Neuronal stem cell (in vitro differentiated cells): ENCODE measurements around the gene AP3D1.

ENCODE experiments used
- DNase-seq: peaks from one replicate; pipeline ENCODE4 v3.0.0-alpha.2; 2013; ENCODE audit warnings: low spot score
- H2AFZ ChIP-seq: one replicate; pipeline ENCODE4 v1.6.1; 2013; ENCODE audit warnings: mild to moderate bottlenecking, low read length, inconsistent platforms
- H2AK5ac ChIP-seq: 2 replicates; pipeline ENCODE4 v1.6.1; 2013; ENCODE audit warnings: low read depth, mild to moderate bottlenecking, inconsistent platforms, low read length, moderate library complexity, mixed read lengths
- H2BK120ac ChIP-seq: 2 replicates; pipeline ENCODE4 v1.6.1; 2013; ENCODE audit warnings: low read depth, mild to moderate bottlenecking, inconsistent platforms, low read length, moderate library complexity, mixed read lengths
- H2BK12ac ChIP-seq: one replicate; pipeline ENCODE4 v1.6.1; 2013; ENCODE audit warnings: low read length, inconsistent platforms
- H2BK15ac ChIP-seq: 2 replicates; pipeline ENCODE4 v1.6.1; 2013; ENCODE audit warnings: mild to moderate bottlenecking, low read length, inconsistent platforms, mixed read lengths
- H2BK5ac ChIP-seq: one replicate; pipeline ENCODE4 v1.6.1; 2013; ENCODE audit warnings: inconsistent platforms, mild to moderate bottlenecking, low read length, moderate library complexity
- H3K14ac ChIP-seq: one replicate; pipeline ENCODE4 v1.6.1; 2013; ENCODE audit warnings: low read length, inconsistent platforms
- H3K18ac ChIP-seq: 2 replicates; pipeline ENCODE4 v1.6.1; 2013; ENCODE audit warnings: low read length, inconsistent platforms
- H3K23ac ChIP-seq: 2 replicates; pipeline ENCODE4 v1.6.1; 2013; ENCODE audit warnings: low read depth, mild to moderate bottlenecking, mixed read lengths, low read length, inconsistent platforms; ENCODE audit not compliant: poor library complexity
- H3K27ac ChIP-seq: replicated peaks from 3 replicates; pipeline ENCODE4 v1.5.1; 2013; ENCODE audit warnings: low read length, inconsistent platforms
- H3K27me3 ChIP-seq, 3 experiments: 2 replicates each; pipeline ENCODE4 v1.6.1; 2013; ENCODE audit warnings: low read length in 3 of 3, mild to moderate bottlenecking in 2 of 3, inconsistent platforms in 1 of 3, low read depth in 1 of 3, mixed read lengths in 1 of 3, moderate library complexity in 1 of 3; ENCODE audit not compliant: control insufficient read depth in 3 of 3, insufficient read depth in 3 of 3
- H3K36me3 ChIP-seq, 2 donors: replicated peaks in 1 of 2; 2 replicates each; pipeline ENCODE4 v1.6.1; 2013; ENCODE audit warnings: low read length in 2 of 2; ENCODE audit not compliant: control insufficient read depth in 2 of 2, insufficient read depth in 2 of 2
- H3K4ac ChIP-seq: 2 replicates; pipeline ENCODE4 v1.6.1; 2013; ENCODE audit warnings: inconsistent platforms, mild to moderate bottlenecking, low read length, moderate library complexity
- H3K4me1 ChIP-seq, 2 donors: 1 replicate in 1 of 2; 2 replicates in 1 of 2; pipeline ENCODE4 v1.6.1; 2013; ENCODE audit warnings: low read length in 2 of 2, low read depth in 1 of 2; ENCODE audit not compliant: control insufficient read depth in 2 of 2, insufficient read depth in 1 of 2
- H3K4me2 ChIP-seq: one replicate; pipeline ENCODE4 v1.6.1; 2013; ENCODE audit warnings: mild to moderate bottlenecking, low read length, inconsistent platforms; ENCODE audit not compliant: insufficient read depth, poor library complexity, severe bottlenecking
- H3K4me3 ChIP-seq, 2 donors: 2 replicates each; pipeline ENCODE4 v1.5.1; 2013; ENCODE audit warnings: low read length in 2 of 2, mild to moderate bottlenecking in 2 of 2, inconsistent platforms in 1 of 2, moderate library complexity in 1 of 2
- H3K79me1 ChIP-seq: one replicate; pipeline ENCODE4 v1.6.1; 2013; ENCODE audit warnings: low read depth, mild to moderate bottlenecking, inconsistent platforms, low read length, moderate library complexity
- H3K9ac ChIP-seq: one replicate; pipeline ENCODE4 v1.6.1; 2013; ENCODE audit warnings: mild to moderate bottlenecking, low read depth, low read length, inconsistent platforms; ENCODE audit not compliant: poor library complexity
- H3K9me3 ChIP-seq, 2 donors: replicated peaks in 1 of 2; 2 replicates each; pipeline versions ENCODE3 to v1.6.1; 2013; ENCODE audit warnings: low read length in 2 of 2, mild to moderate bottlenecking in 2 of 2, inconsistent platforms in 1 of 2, low read depth in 1 of 2, mixed read lengths in 1 of 2, moderate library complexity in 1 of 2; ENCODE audit not compliant: control insufficient read depth in 2 of 2, insufficient read depth in 1 of 2
- H4K8ac ChIP-seq: one replicate; pipeline ENCODE4 v1.6.1; 2013; ENCODE audit warnings: low read depth, mild to moderate bottlenecking, inconsistent platforms, low read length, moderate library complexity
- H4K91ac ChIP-seq: one replicate; pipeline ENCODE4 v1.6.1; 2013; ENCODE audit warnings: low read length, low read depth, mild to moderate bottlenecking, inconsistent platforms; ENCODE audit not compliant: poor library complexity
- WGBS, 2 donors: extraction: QIAGEN DNeasy Blood & Tissue Kit; methylation state at CpG; one replicate each; pipeline ENCODE4 v1.1.7; 2013; ENCODE audit warnings: missing lambda C conversion rate in 2 of 2, mixed read lengths in 1 of 2; ENCODE audit not compliant: insufficient read length in 2 of 2, insufficient replicate concordance in 1 of 2; ENCODE audit errors: extremely low coverage in 2 of 2; 5-methylcytosine and 5-hydroxymethylcytosine counted together

Gene AP3D1

GRCh38 chr19:2110822-2111221, 40.5 kb downstream of the AP3D1 start:
- Histone ChIP-seq H2BK12ac (peak overlapping the region; percentile 22), H2AFZ (no peak overlapping the region), H3K9me3 (peaks cover 0 to 5% of the 10 kb centered on the region in 2 donors), H3K4me3 (no peak overlapping the region), H3K23ac (peak overlapping the region; percentile 85), H3K36me3 (peaks cover 82 to 97% of the 10 kb centered on the region in 2 donors), H3K4me1 (no peaks in the 10 kb centered on the region), H2BK5ac (no peak overlapping the region), H3K4me2 (no peak overlapping the region), H2BK15ac (no peak overlapping the region), H4K91ac (no peak overlapping the region), H3K9ac (no peak overlapping the region), H4K8ac (no peak overlapping the region), H3K4ac (no peak overlapping the region), H2AK5ac (no peak overlapping the region), H3K79me1 (peaks cover 14% of the 10 kb centered on the region), H3K27me3 (no peaks in the 10 kb centered on the region), H3K14ac (peak overlapping the region; percentile 89), H3K18ac (no peak overlapping the region), H3K27ac (no peak overlapping the region), H2BK120ac (no peak overlapping the region)
- no CpG with 5 or more reads among the region's 13 CpGs for WGBS, 2 donors
- DNase-seq: no peak

- H3K4me1 ChIP-seq: no peaks in the 10 kb centered on the region
- no peak overlapping the region for H3K14ac ChIP-seq
- H2BK12ac ChIP-seq: no peak overlapping the region
- no peak overlapping the region for H3K23ac ChIP-seq
- no peak for DNase-seq
- H3K79me1 ChIP-seq: peaks cover 7% of the 10 kb centered on the region
- no CpG with 5 or more reads among the region's 31 CpGs for WGBS, 2 donors
- H3K4me3 ChIP-seq: no peak overlapping the region
- no peak overlapping the region for H3K9ac ChIP-seq
- H3K9me3 ChIP-seq: peaks cover 0 to 5% of the 10 kb centered on the region in 2 donors
- H3K27ac ChIP-seq: no peak overlapping the region
- no peak overlapping the region for H2BK120ac ChIP-seq
- no peak overlapping the region for H4K91ac ChIP-seq
- H2AFZ ChIP-seq: no peak overlapping the region
- no peak overlapping the region for H3K4me2 ChIP-seq
- H2BK15ac ChIP-seq: no peak overlapping the region
- H3K4ac ChIP-seq: no peak overlapping the region
- no peak overlapping the region for H2AK5ac ChIP-seq
- H3K27me3 ChIP-seq: no peaks in the 10 kb centered on the region
- peaks cover 77 to 97% of the 10 kb centered on the region in 2 donors for H3K36me3 ChIP-seq
- H2BK5ac ChIP-seq: peak overlapping the region; percentile 44
- H3K18ac ChIP-seq: no peak overlapping the region
- no peak overlapping the region for H4K8ac ChIP-seq
Observed at GRCh38 chr19:2109046-2109864, 42.1 kb downstream of the AP3D1 start.

DNA sequence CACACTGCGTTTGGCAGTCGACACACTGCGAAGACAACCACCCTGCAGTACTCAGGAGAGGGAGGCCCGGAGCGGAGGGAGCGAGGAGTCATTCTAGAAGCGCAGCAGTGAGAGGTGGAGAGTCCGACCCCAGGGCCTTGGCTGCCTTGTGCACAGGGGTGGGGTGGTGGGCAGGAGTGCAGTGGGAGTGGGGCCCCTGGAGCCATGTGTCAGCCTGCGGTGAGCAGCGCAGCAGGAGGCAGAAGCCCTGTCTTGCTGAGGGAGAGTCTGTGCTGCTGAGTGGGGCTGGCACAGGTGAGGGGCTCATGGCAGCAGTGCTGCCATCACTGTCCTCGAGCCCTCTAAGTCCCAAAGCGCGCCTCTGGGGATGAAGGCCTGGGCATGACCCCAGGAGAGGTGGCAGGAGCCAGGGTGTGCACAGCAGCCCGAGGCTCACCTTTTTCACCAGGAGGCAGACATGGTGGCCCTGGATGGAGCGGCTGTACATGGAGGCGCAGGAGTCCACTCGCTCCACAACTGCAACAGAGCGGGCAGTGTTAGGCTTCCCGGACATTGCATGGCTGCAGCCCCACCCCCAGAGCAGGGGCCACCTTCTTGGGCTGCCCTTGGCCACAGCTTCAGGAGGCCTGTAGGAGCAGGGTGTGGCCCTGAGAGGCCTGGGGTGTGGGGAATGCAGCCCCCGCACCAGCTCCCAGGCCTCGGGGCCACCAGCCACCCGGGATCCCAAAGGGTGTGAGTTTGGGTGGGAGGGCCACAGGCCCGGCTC, 42.9 kb downstream of the AP3D1 start:
- Histone ChIP-seq H2BK12ac (no peak overlapping the region), H2BK120ac (no peak overlapping the region), H4K91ac (no peak overlapping the region), H3K4me2 (no peak overlapping the region), H3K27ac (no peak overlapping the region), H4K8ac (no peak overlapping the region), H3K4me1 (no peaks in the 10 kb centered on the region), H3K18ac (no peak overlapping the region), H3K4ac (no peak overlapping the region), H3K14ac (peak overlapping the region; percentile 31), H3K4me3 (no peak overlapping the region), H3K36me3 (peaks cover 75 to 97% of the 10 kb centered on the region in 2 donors), H2BK5ac (peak overlapping the region; percentile 44), H2AK5ac (no peak overlapping the region), H2BK15ac (no peak overlapping the region), H3K9ac (peak overlapping the region; percentile 12), H3K27me3 (no peaks in the 10 kb centered on the region), H3K9me3 (peaks cover 0 to 5% of the 10 kb centered on the region in 2 donors), H3K23ac (no peak overlapping the region), H3K79me1 (peaks cover 14% of the 10 kb centered on the region), H2AFZ (no peak overlapping the region)
- WGBS, 2 donors: no CpG with 5 or more reads among the region's 23 CpGs
- DNase-seq: no peak
